Mammary epithelial cell (primary cell): Measurements from ENCODE around the gene INTS4.
"Not testable (repeated sequence)": the region's sequence is repeated elsewhere in the genome, so short reads cannot be mapped to it uniquely, and the experiment has no call there.

ENCODE experiments used
- EZH2 ChIP-seq: IDR thresholded peaks from 2 replicates; pipeline ENCODE4 v1.6.1; 2012; ENCODE audit warnings: low read length, inconsistent platforms, borderline replicate concordance
- TF ChIP-seq, protein P1 (sequence below), 2 donors: IDR thresholded peaks in 1 of 2; conservative IDR thresholded peaks in 1 of 2; 2 replicates each; pipeline ENCODE4 v1.5.1; 2011 to 2012; ENCODE audit warnings: inconsistent platforms in 2 of 2, low read length in 2 of 2, mild to moderate bottlenecking in 2 of 2, control low read depth in 1 of 2, low read depth in 1 of 2; ENCODE audit not compliant: insufficient read depth in 1 of 2; ENCODE audit errors: extremely low read depth in 1 of 2

DNA sequence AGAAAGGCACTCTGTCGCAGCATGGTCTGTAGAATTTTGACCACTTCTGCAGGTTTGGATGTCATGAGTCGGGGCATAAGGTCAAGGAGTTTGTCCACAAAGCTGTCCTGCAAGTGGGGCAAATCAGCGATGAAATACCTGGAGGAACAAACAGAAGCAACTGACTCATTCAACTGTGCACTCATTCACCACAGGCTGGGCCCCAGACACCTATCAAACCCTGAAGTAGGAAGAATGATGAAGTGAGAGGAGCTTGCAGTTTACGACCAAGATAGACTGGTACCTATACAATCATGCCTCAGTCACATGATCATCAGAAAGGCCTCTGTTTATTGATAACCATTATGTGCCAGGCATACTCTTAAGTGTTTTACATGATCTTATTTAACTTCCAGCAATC is 102.8 kb downstream of the INTS4 start:
- TF ChIP-seq, protein P1, sequence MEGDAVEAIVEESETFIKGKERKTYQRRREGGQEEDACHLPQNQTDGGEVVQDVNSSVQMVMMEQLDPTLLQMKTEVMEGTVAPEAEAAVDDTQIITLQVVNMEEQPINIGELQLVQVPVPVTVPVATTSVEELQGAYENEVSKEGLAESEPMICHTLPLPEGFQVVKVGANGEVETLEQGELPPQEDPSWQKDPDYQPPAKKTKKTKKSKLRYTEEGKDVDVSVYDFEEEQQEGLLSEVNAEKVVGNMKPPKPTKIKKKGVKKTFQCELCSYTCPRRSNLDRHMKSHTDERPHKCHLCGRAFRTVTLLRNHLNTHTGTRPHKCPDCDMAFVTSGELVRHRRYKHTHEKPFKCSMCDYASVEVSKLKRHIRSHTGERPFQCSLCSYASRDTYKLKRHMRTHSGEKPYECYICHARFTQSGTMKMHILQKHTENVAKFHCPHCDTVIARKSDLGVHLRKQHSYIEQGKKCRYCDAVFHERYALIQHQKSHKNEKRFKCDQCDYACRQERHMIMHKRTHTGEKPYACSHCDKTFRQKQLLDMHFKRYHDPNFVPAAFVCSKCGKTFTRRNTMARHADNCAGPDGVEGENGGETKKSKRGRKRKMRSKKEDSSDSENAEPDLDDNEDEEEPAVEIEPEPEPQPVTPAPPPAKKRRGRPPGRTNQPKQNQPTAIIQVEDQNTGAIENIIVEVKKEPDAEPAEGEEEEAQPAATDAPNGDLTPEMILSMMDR (conservative IDR thresholded peaks at IDR 0.05 in 1 of 2, IDR thresholded peaks at IDR 0.05 in 1 of 2; ENCODE audit: extremely low read depth in 1 of 2, insufficient read depth in 1 of 2, low read depth in 1 of 2, low read length in 2 of 2): not testable (repeated sequence)
- not testable (repeated sequence) for TF ChIP-seq EZH2
